Heart left ventricle (tissue), 13 donors: ENCODE data around the gene PPM1L.

ENCODE experiments used
- CTCF ChIP-seq, 12 donors: fragments of 200-600 bp; sonication (generic) in 4 of 12; IDR thresholded peaks; one replicate each; pipeline versions ENCODE4 v1.5.0 to v1.8.0; 2018 to 2022; ENCODE audit warnings: antibody characterized with exemption in 12 of 12, mild to moderate bottlenecking in 5 of 12
- POLR2A ChIP-seq, 2 donors: fragments of 450-650 bp; IDR thresholded peaks; one replicate each; pipeline ENCODE4 v1.6.1; 2017; ENCODE audit warnings: antibody characterized with exemption in 2 of 2, mild to moderate bottlenecking in 2 of 2, moderate library complexity in 2 of 2
- donor health status: ischemic (EF 13 %, LVEDD 7.1; RV severe dilation, severe dysfunction).
- donor health status: DM: no; HTN: yes; CAD: no.
- donor health status: DM: no; HTN: no; CAD: no.
- donor health status: ischemic (EF 25% LVEDD 6.9; RV normal size, moderate dysfunction).
- donor health status: ischemic (EF 25% LVEDD 5.7; RV mildly dilated, moderate dysfunction).
- donor health status: ischemic (EF 35%, LVEDD 5.7; RV mildly dilated, moderate dysfunction).
- donor health status: nonischemic (EF 11% LVEDD 7.7; RV severe dilation, severe dysfunction).
- donor health status: DM: yes; HTN: yes; CAD: no.
- donor health status: PGD.
- donor health status: ischemic (EF 29% LVEDD 5.4; RV normal size, mild dysfunction).
- donor health status: nonischemic (EF 23%, LVEDD 6.1; RV moderate dilation, normal function).

DNA sequence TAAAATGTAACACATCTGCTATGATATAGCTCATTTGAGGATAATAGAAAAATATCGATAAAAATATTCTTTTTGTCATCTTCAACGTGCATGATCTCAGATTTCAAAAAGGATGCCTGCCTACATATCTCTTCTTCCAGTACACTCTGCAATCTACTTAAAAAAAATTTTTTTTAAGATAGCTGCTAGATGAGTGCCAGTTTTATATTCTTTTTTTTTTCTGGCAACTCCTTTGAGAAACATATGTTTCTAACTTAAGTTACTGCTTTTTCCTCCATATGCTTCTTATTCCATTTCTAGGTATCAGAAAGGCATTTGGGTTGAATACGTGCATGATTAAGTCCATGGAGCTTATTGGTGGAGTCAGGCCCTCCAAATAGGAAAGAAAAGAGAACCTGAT, 160.4 kb downstream of the PPM1L start:
- TF ChIP-seq CTCF (IDR thresholded peaks at IDR 0.05) = no peak
- no peak for TF ChIP-seq POLR2A (IDR thresholded peaks at IDR 0.05)
